Daoy (cell line): Measurements from ENCODE around the gene TPPP. TPM values are rescaled to one million over a fixed set of nuclear protein-coding genes. Genes with fewer than 3 reads are reported as not detected.

Experiments used
- total RNA-seq: library from RNA; depleted of rRNA; stranded (reverse); fragments of >200 nt; shearing (Covaris generic); gene quantifications from 2 replicates; pipeline ENCODE4 v1.2.3, GENCODE V29; 2014; rRNA removed

The TPPP gene
- total RNA-seq, 1 experiment from 2014 or later: 0.34 TPM

Other genes starting within 250 kb of the TPPP start
- gene SLC9A3, start 168.9 kb downstream of the TPPP start, total RNA-seq: 1.3 and 2.2 TPM in 2 replicates
- 6.9 and 11.0 TPM in 2 replicates for gene CEP72, start 81.0 kb downstream of the TPPP start, total RNA-seq
- gene ZDHHC11B, start 91.4 kb upstream of the TPPP start, total RNA-seq: under 0.01 TPM in 1 of 2 replicates, not detected in the other
- 2.1 and 3.6 TPM in 2 replicates for gene ZDHHC11, start 157.6 kb upstream of the TPPP start, total RNA-seq
- gene BRD9, start 199.4 kb upstream of the TPPP start, total RNA-seq: 37.4 and 42.9 TPM in 2 replicates
- gene TRIP13, start 199.5 kb upstream of the TPPP start, total RNA-seq: 83.4 and 88.9 TPM in 2 replicates